ENCODE measurements around the gene NET1. TPM values are rescaled to one million over a fixed set of nuclear protein-coding genes. Genes with fewer than 3 reads are reported as not detected.

The NET1 gene
- total RNA-seq, 2 experiments from 2014 or later: 29.9 to 30.0 TPM

- CTCF ChIA-PET: no interaction called here
- POLR2A ChIA-PET: no interaction called here
These were observed 82.3 kb downstream of the NET1 start for GRCh38 chr10:5494611-5495010.

DNA sequence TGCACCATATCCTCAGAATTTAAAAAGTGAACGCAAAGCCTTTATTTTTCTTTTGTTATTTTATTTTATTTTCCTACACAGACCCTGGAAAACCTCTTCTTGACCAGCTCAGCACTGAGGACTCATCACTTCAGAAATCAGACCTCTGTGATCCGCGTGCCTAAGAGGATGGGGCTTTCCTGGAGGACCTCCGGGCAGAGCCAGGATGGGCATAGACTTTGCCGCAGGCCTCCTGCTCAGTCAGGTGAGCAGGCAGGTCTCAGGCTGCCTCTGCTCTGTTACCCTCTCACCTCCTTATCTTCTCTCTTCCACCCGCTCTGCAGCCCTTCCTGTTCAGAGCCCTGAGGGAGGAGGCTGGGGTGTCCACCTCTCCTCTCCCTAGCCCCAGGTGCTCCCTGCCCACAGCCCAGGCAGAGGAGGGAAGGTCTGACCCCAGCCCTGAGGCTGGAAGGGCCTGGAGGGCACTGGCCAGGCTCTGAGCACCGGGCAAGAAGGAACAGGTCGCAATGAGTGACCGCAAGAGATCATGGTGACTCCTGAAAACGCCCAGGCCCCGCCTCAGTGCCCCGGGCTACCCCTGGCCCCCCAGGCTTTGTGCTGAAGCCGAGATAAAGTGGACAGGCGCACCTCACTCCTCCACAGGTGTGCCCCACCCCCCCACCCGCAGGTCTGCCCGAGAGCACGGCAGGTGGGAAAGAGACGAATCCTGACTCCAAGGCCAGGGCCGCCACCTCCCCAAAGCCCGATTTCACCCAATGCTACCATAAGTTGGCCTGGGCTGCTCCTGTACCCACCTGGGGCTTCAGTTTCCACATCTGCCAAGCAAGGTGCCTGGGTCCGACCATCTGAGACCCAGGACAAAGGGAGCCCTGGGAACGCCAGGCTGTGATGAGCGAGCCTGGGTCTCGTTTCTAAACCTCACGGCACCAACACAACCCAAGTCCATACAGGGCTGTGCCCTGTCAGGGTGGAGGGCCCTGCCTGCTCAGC, 84.2 kb downstream of the NET1 start:
- CTCF ChIA-PET: no interaction called here
- POLR2A ChIA-PET: no interaction called here

DNA sequence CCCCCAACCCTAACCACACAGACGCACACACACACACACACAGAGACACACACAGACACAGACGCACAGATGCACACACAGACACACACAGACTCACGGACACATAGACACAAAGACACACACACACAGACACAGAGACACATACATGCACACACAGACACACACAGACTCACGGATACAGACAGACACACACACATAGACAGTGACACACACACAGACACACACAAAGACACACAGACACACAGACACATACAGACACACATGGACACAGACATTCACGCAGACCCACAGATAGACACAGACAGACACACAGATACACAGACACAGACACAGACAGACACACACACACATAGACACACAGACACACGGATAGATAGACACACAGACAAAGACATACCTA, 84.9 kb downstream of the NET1 start:
- ChIA-PET POLR2A (no interaction called here), CTCF (no interaction called here)

DNA sequence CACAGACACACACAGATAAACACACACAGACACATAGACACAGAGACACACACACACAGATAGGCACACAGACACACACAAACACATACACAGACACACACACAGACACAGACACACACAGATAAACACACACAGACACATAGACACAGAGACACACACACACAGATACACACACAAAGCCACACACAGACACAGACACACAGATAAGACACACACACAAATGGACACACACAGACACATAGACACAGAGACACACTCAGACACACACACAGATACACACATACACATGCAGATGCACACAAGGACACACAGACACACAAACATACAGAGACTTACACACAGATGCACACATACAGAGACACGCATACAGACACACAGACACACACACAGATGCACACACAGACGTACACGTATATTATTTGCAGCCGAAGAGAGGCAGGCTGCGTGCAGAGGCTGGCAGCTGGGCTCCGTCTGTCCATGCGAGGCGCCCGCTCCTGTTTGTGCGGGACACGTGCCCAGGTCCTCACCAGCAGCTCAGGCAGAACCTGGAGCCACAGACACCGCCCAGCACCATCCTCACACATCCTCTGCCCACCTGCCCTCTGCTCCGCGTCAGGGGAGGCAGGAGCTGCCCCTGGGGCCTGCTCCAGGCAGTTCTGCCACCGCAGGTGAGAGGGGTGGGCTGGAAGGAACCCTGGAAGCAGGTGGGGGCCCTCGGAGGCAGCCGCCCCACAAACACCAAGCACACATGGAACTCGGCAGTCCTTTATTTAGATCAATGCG, 85.8 kb downstream of the NET1 start:
- ChIA-PET POLR2A (no interaction called here), CTCF (no interaction called here)

DNA sequence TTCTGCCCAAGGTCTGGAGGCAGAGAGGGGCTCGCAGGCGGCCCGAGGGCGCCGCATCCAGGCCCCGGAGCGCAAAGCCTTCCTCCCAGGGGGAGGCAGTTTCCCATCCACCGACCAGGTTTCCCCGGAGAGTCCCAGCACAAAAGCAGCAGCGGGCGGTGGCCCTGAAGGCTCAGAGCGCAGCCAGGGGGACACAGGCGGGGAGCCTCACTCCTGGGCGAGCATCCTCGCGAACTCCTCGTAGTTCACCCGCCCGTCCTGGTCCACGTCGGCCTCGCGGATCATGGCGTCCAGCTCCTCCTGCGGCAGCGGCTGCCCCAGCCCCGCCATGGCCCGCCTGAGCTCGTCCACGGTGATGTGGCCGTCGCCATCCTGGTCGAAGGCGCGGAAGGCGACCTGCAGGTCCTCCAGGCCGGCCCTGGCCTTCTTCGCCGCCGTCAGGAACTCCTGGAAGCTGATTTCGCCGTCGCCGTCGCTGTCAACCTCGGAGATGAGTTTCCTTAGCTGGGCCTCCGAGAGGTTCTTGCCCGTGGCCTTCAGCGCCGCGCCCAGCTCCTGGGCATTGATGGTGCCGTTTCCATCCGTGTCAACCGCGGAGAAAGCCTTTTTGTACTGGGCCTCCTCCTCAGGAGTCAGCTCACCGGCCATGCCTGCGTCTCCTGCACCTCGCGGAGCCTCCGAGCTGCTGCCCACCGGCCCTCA, 86.6 kb downstream of the NET1 start:
- ChIA-PET POLR2A (no interaction called here), CTCF (no interaction called here)

DNA sequence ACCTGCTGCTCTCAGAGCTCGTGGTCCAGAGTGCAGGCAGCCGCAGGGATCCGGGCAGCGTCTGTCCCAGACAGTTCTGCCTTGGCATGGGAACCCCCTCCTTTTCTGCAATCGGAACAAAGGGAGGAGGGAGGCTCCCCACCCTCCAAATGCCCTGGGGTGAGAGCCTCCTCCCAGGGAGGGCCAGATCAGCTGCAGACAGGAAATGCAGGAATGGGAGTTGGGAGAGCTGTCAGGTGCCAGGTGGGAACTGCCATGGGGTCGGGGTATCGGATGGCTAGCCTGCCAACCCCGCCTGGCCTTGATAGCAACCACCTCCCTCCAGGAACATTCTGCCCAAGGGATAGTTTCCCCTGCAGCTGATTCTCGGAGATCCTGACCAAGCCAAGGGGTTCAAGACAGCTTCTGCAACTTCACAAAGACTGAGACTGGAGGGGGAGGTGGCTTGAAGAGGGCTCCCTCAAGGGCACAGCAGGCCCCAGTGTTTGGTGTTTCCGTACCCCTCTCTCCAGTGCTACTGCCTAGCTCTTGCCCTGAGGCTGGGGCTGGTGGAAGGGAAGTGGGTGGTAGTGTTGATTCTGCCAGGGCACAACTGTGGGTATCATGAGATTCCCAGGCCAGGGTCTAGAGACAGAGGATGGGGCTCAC, 87.3 kb downstream of the NET1 start, which contains the start of gene CALML5:
CALML5 (minus strand) TSS at position 78 of the 648 bp plus-strand sequence. CDS start 132 bp downstream, outside the sequence.
- CTCF ChIA-PET: no interaction called here
- POLR2A ChIA-PET: no interaction called here

DNA sequence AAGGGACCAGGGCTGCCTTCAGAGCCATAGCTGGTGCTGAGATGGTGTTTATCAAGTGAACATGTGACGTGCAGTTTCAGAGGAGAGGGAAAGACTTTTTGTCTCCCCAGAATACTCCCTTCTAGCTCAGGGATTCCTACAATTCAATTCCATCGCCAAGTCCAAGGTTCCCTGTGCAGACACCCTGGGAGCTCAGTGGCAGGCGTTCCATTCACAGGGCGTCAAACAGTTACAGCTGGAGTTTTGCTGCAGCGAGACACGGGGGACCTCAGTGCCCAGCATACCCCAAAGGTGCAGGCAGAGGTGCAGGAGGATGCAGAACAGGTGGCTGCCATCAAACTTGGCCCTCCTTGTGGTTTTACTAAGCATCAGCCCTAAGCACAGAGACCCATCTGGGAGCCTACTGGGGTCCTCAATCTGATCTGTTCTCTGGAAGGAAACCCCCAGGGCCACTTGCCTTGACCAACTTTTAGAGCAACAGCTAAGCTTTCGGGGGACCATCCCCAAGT, 87.9 kb downstream of the NET1 start:
- ChIA-PET POLR2A (no interaction called here), CTCF (no interaction called here)

GRCh38 chr10:5500910-5501309, 88.6 kb downstream of the NET1 start:
- ChIA-PET CTCF (no interaction called here), POLR2A (no interaction called here)

DNA sequence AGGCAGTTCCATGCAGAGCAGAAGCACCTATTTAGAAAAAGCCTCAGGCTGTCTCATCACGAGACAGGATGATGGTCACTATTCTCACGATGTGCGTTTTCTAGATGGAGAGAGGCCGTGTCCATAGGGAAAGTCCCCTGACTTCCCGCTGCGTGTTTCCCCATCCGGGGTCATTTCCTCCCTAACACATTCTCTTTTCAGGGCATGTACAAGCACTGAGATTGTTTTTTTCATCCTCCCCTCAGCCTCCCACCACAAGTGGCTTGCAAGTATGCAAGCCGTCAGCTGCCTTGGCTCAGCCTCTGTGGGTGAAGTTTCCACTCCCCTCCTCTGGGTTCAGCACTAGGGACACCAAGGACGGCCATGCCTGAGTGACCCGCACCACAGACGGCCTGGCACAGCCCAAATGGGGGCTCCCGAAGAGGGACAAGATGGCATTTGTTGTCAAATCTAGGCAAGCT, 89.7 kb downstream of the NET1 start:
- ChIA-PET CTCF (no interaction called here), POLR2A (no interaction called here)

GRCh38 chr10:5502571-5503476, 90.5 kb downstream of the NET1 start:
- ChIA-PET CTCF (no interaction called here), POLR2A (no interaction called here)

DNA sequence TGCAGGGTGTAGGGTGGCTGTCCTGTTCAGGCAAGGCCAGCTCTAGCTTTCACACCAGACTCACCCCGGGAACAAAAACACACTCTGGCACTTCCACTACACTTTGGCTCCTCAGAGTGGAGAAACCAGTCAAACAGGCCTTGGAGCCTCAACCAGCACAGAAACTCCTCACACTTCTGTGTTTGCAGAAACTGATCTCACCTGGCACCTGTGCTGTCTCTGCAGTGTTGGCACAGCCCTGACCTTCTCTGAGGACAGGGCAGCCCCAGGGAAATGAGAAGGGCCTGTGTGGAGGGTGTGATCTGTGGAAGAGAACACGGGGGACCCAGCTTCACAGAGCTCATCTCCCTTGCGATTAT, 91.1 kb downstream of the NET1 start:
- CTCF ChIA-PET: no interaction called here
- POLR2A ChIA-PET: no interaction called here

DNA sequence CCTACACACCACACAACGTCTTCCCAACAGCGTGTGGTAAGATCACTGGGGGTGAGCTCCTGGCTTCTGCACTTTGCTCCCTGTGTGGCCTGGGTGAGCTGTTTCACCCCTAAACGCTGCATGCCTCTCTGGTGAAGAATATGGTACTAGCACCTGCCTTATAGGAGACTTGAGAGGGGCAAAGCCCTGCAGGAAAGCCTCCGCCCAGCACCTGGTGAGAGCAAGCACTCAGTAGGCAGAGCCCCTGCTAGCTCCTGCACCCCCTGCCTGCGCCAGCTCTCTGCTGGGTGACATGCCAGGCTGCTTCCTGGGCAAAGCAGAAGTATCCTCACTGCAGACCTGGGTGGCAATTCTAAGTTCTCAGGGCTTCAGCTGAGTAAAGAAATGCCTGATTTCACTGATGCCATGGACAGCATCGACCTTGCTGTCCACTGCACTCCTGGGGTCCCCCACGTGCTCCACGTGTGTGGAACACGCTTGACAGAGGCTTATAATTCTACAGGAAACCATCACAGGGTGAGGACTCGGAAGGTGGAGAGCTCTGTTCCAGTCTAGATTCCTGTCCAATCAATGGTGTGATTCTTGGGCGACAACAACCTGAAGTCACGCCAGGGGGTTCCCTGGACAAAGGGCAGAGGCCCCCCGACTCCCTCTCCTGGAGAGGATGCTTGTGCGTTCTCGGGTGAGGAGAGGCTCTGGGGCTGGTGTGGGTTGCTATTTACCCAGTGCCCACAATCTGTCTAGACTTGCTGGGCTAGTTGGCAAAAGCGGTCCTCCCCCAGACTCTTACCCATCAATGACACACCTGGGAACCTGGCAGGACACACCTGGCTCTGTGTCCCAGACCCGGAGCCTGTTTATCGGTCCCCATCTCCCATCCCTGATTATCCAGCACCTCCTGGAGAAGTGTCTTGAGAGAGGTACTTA, 92.1 kb downstream of the NET1 start:
- ChIA-PET POLR2A (no interaction called here), CTCF (no interaction called here)

DNA sequence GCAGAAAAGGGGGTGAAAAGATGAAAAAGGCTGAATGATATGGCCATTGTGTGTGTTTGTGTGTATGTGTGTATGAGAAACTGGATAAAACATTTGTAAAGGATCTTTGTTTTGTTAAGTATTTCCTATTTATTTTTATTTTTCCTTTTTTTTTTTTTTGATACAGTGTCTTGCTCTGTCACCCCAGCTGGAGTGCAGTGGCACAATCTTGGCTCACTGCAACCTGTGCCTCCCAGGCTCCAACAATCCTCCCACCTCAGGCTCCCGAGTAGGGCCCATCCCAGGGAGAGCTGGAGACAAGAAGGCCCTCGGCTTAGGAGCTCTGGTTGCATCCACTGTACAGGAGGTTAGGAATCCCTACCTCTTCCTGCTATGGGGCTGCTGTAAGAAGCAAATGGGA, 93.9 kb downstream of the NET1 start:
- CTCF ChIA-PET: no interaction called here

GRCh38 chr10:5506751-5507648, 94.6 kb downstream of the NET1 start:
- CTCF ChIA-PET: no interaction called here
- POLR2A ChIA-PET: no interaction called here

More for the DNA sequence above, 93.9 kb downstream of the NET1 start:
- POLR2A ChIA-PET: no interaction called here

DNA sequence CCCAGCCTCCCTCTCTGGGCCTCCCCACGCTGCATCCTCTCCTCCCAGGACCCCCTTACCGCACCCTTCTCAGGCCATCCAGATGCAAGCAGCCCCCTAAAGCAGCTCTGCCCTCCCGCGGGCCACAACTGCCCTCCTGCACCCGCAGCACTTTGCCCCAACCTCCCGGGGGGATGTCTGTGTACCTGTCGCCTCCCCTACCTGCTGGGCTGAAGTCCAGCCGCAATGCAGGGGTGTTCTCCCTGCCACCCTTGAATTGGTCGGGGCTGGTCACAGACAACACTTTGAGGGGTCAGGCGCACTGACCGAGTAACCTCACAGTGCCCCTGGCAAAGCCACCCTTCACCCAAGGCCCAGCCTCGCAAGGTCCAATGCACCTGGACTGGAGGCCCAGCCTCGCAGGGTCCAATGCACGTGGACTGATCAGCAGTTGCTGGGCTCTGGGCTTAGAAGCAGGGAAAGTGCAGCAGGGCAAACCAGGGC, 95.3 kb downstream of the NET1 start:
- ChIA-PET CTCF (no interaction called here), POLR2A (no interaction called here)

DNA sequence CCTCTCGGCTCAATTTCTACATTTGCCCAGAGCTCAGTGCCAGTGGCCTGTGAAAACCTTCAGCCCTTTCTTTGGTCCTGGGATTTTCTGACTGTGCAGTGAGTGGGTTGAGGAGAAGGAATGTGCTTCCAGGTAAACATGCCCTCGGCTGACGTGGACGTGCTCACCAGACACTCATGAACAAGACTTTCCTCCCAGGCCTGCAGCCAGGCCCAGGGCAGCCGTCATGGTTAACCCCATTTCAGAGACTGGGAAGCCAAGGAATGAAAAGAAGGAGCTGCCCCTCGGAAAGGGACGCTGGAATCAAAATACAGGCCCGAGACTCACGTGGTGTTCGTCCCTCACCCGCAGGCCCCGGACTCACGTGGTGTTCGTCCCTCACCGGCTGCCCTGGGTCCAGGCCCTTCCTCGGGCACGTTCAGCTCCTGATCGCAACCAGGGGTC, 95.8 kb downstream of the NET1 start:
- ChIA-PET CTCF (no interaction called here), POLR2A (no interaction called here)
